T-cell (primary cell): ENCODE results near the gene MICALL2. TPM values are rescaled to one million over a fixed set of nuclear protein-coding genes. Genes with fewer than 3 reads are reported as not detected.

Experiments
- ATAC-seq, 4 experiments: fragments of 200-7000 bp in 3 of 4; fragments of 150-1000 bp in 1 of 4; cut with Tn5 transposase; replicated peaks in 1 of 4; 1 replicate in 3 of 4; 2 replicates in 1 of 4; pipeline ENCODE4 v1.10.0; 2021; ENCODE audit warnings: moderate library complexity in 3 of 4, mild to moderate bottlenecking in 2 of 4, moderate number of reproducible peaks in 1 of 4
- CTCF ChIA-PET, 2 donors: fragments of 300-600 bp; sonication (Branson Sonifier 250); formaldehyde crosslinking; loops; one replicate each; lab custom pipeline; 2022; ENCODE audit warnings: antibody characterized with exemption in 2 of 2; lab: Charles Lee
- POLR2A ChIA-PET, 2 donors: fragments of 300-600 bp; sonication (Branson Sonifier 250); formaldehyde crosslinking; loops; one replicate each; lab custom pipeline; 2022; ENCODE audit warnings: antibody characterized with exemption in 2 of 2; lab: Charles Lee
- DNase-seq, 35 experiments: peaks; one replicate each; pipeline versions ENCODE4 v3.0.0 to v3.0.0-alpha.2; 2013 to 2023
- H3K27ac ChIP-seq: one replicate; pipeline ENCODE4 v1.5.1; 2013; ENCODE audit warnings: low read length
- H3K27me3 ChIP-seq, 2 experiments: replicated peaks in 1 of 2; 1 replicate in 1 of 2; 2 replicates in 1 of 2; pipeline versions ENCODE4 v1.6.1 to v1.7.0; 2013; ENCODE audit warnings: low read length in 1 of 2, mixed read lengths in 1 of 2; ENCODE audit not compliant: control insufficient read depth in 2 of 2, insufficient read depth in 2 of 2; ENCODE audit errors: extremely low read depth in 1 of 2
- H3K36me3 ChIP-seq, 2 donors: 1 replicate in 1 of 2; 2 replicates in 1 of 2; pipeline versions ENCODE4 v1.6.1 to v1.7.0; 2013; ENCODE audit warnings: low read length in 1 of 2; ENCODE audit not compliant: control insufficient read depth in 2 of 2, insufficient read depth in 1 of 2; ENCODE audit errors: extremely low read depth in 1 of 2
- H3K4me1 ChIP-seq, 2 experiments: 1 replicate in 1 of 2; 2 replicates in 1 of 2; pipeline versions ENCODE4 v1.6.1 to v1.7.0; 2013; ENCODE audit warnings: low read length in 2 of 2, mixed read lengths in 1 of 2; ENCODE audit not compliant: insufficient read depth in 2 of 2, control insufficient read depth in 1 of 2; ENCODE audit errors: extremely low read depth in 1 of 2
- H3K4me3 ChIP-seq, 2 donors: 1 replicate in 1 of 2; 2 replicates in 1 of 2; pipeline versions ENCODE4 v1.5.1 to v1.7.0; 2013; ENCODE audit warnings: mild to moderate bottlenecking in 2 of 2, low read length in 1 of 2, moderate library complexity in 1 of 2; ENCODE audit not compliant: control insufficient read depth in 1 of 2; ENCODE audit errors: extremely low read depth in 1 of 2
- H3K9me3 ChIP-seq: 2 replicates; pipeline ENCODE4 v1.7.0; 2013
- H3K27ac Mint-ChIP-seq, 2 donors: one replicate each; pipeline ENCODE4 v1.8.0; 2020 to 2021; ENCODE audit warnings: mild to moderate bottlenecking in 2 of 2, mixed read lengths in 2 of 2
- H3K27me3 Mint-ChIP-seq, 2 donors: one replicate each; pipeline ENCODE4 v1.8.0; 2021 to 2022; ENCODE audit warnings: mixed read lengths in 2 of 2
- H3K36me3 Mint-ChIP-seq: one replicate; pipeline ENCODE4 v1.8.0; 2021; ENCODE audit warnings: mixed read lengths
- H3K4me1 Mint-ChIP-seq, 3 donors: one replicate each; pipeline ENCODE4 v1.8.0; 2020 to 2022; ENCODE audit warnings: mixed read lengths in 3 of 3, mild to moderate bottlenecking in 1 of 3
- H3K4me3 Mint-ChIP-seq, 3 donors: one replicate each; pipeline ENCODE4 v1.8.0; 2020 to 2022; ENCODE audit warnings: mild to moderate bottlenecking in 3 of 3, mixed read lengths in 3 of 3, moderate library complexity in 3 of 3
- H3K9me3 Mint-ChIP-seq, 3 donors: one replicate each; pipeline ENCODE4 v1.8.0; 2020 to 2022; ENCODE audit warnings: mixed read lengths in 3 of 3
- WGBS: methylation state at CpG from one replicate; pipeline ENCODE4 v1.1.5; 2013; ENCODE audit warnings: missing lambda C conversion rate; ENCODE audit not compliant: insufficient coverage; 5-methylcytosine and 5-hydroxymethylcytosine counted together
- total RNA-seq, 35 experiments: library from RNA in 6 of 35; stranded (reverse) in 6 of 35; fragments of 120-200 nt in 1 of 35; gene quantifications; one replicate each; pipeline versions ENCODE4 v1.2.1 to v1.2.4 and lab custom pipeline; 2013 to 2026

MICALL2 gene
- total RNA-seq, 5 donors from 2014 or later (not counting 1 experiment from before 2014, with no cell fraction given): 2.1 to 5.5 (median 3.2) TPM

GRCh38 chr7:1397491-1398327, 61.6 kb downstream of the MICALL2 start:
- H3K27me3 Mint-ChIP-seq: peaks cover 30 to 61% of the 10 kb centered on the region in 2 donors
- no peak overlapping the region for H3K4me3 ChIP-seq
- H3K27ac Mint-ChIP-seq: no peak overlapping the region
- DNase-seq: no peak
- no peaks in the 10 kb centered on the region for H3K4me1 ChIP-seq
- H3K27ac ChIP-seq: no peak overlapping the region
- H3K9me3 Mint-ChIP-seq: peaks cover 4 to 7% (median 5%) of the 10 kb centered on the region in 3 donors
- no peaks in the 10 kb centered on the region for H3K4me1 Mint-ChIP-seq
- H3K9me3 ChIP-seq: no peaks in the 10 kb centered on the region
- WGBS: 90% methylated on average over 5 of the region's 12 CpGs
- ChIA-PET CTCF (interaction anchor here in 1 of 2 donors (0.6 kb wide), 1 partner anchor 1035 kb away, joined by 4 read pairs; no protein-coding TSS in a partner anchor), POLR2A (no interaction called here)
- no peaks in the 10 kb centered on the region for H3K36me3 Mint-ChIP-seq
- H3K27me3 ChIP-seq: peaks cover 10 to 83% of the 10 kb centered on the region in 2 experiments
- no peaks in the 10 kb centered on the region for H3K36me3 ChIP-seq
- no peak overlapping the region for H3K4me3 Mint-ChIP-seq
- ATAC-seq: no peak

GRCh38 chr7:1396195-1396594, 63.1 kb downstream of the MICALL2 start:
- peaks cover 4 to 80% of the 10 kb centered on the region in 2 experiments for H3K27me3 ChIP-seq
- ChIA-PET POLR2A (no interaction called here), CTCF (no interaction called here)
- Mint-ChIP-seq H3K27ac (no peak overlapping the region), H3K27me3 (peaks cover 26 to 58% of the 10 kb centered on the region in 2 donors), H3K4me1 (no peaks in the 10 kb centered on the region), H3K4me3 (no peak overlapping the region), H3K36me3 (no peaks in the 10 kb centered on the region), H3K9me3 (peaks cover 0 to 4% (median 0%) of the 10 kb centered on the region in 3 donors)
- DNase-seq: no peak
- H3K36me3 ChIP-seq: no peaks in the 10 kb centered on the region
- H3K9me3 ChIP-seq: no peaks in the 10 kb centered on the region
- no peak overlapping the region for H3K4me3 ChIP-seq
- no peaks in the 10 kb centered on the region for H3K4me1 ChIP-seq
- H3K27ac ChIP-seq: no peak overlapping the region
- ATAC-seq: no peak
- 83% methylated on average over 6 of the region's 7 CpGs for WGBS

- POLR2A ChIA-PET: no interaction called here
- Mint-ChIP-seq H3K27me3 (peaks cover 22 to 53% of the 10 kb centered on the region in 2 donors), H3K36me3 (no peaks in the 10 kb centered on the region), H3K27ac (no peak overlapping the region), H3K9me3 (peaks cover 0 to 5% (median 0%) of the 10 kb centered on the region in 3 donors), H3K4me3 (no peak overlapping the region), H3K4me1 (no peaks in the 10 kb centered on the region)
- WGBS: 77% methylated on average over 28 of the region's 33 CpGs
- no peak overlapping the region for H3K27ac ChIP-seq
- no peak overlapping the region for H3K4me3 ChIP-seq
- no peaks in the 10 kb centered on the region for H3K36me3 ChIP-seq
- ATAC-seq: no peak
- CTCF ChIA-PET: no interaction called here
- DNase-seq: no peak
- no peaks in the 10 kb centered on the region for H3K9me3 ChIP-seq
- no peaks in the 10 kb centered on the region for H3K4me1 ChIP-seq
- H3K27me3 ChIP-seq: peaks cover 0 to 80% of the 10 kb centered on the region in 2 experiments
These were observed 63.8 kb downstream of the MICALL2 start for GRCh38 chr7:1395211-1396070.

- no peaks in the 10 kb centered on the region for H3K4me1 ChIP-seq
- H3K9me3 ChIP-seq: no peaks in the 10 kb centered on the region
- H3K4me1 Mint-ChIP-seq: no peaks in the 10 kb centered on the region
- no peak overlapping the region for H3K4me3 ChIP-seq
- DNase-seq (no peak), ATAC-seq (no peak)
- H3K36me3 Mint-ChIP-seq: no peaks in the 10 kb centered on the region
- H3K27me3 ChIP-seq: peaks cover 0 to 77% of the 10 kb centered on the region in 2 experiments
- H3K4me3 Mint-ChIP-seq: no peak overlapping the region
- POLR2A ChIA-PET: no interaction called here
- H3K27ac Mint-ChIP-seq: no peak overlapping the region
- peaks cover 0 to 5% (median 0%) of the 10 kb centered on the region in 3 donors for H3K9me3 Mint-ChIP-seq
- H3K27ac ChIP-seq: no peak overlapping the region
- 61% methylated on average over 2 of the region's 4 CpGs for WGBS
- CTCF ChIA-PET: no interaction called here
- H3K36me3 ChIP-seq: no peaks in the 10 kb centered on the region
- H3K27me3 Mint-ChIP-seq: peaks cover 25 to 46% of the 10 kb centered on the region in 2 donors
These were observed 64.9 kb downstream of the MICALL2 start for GRCh38 chr7:1394371-1394770.

- no peak overlapping the region for H3K4me3 Mint-ChIP-seq
- CTCF ChIA-PET: no interaction called here
- H3K4me1 Mint-ChIP-seq: no peaks in the 10 kb centered on the region
- Histone ChIP-seq H3K9me3 (no peaks in the 10 kb centered on the region), H3K4me1 (no peaks in the 10 kb centered on the region), H3K27me3 (peaks cover 0 to 75% of the 10 kb centered on the region in 2 experiments), H3K27ac (no peak overlapping the region), H3K36me3 (no peaks in the 10 kb centered on the region), H3K4me3 (no peak overlapping the region)
- H3K27ac Mint-ChIP-seq: no peak overlapping the region
- DNase-seq: no peak
- ATAC-seq: no peak
- peaks cover 0 to 5% (median 0%) of the 10 kb centered on the region in 3 donors for H3K9me3 Mint-ChIP-seq
- H3K36me3 Mint-ChIP-seq: no peaks in the 10 kb centered on the region
- peaks cover 26 to 42% of the 10 kb centered on the region in 2 donors for H3K27me3 Mint-ChIP-seq
- POLR2A ChIA-PET: no interaction called here
- 62% methylated on average over 2 of the region's 7 CpGs for WGBS
These were observed 65.8 kb downstream of the MICALL2 start for GRCh38 chr7:1393421-1393820.

- DNase-seq: no peak
- H3K4me1 ChIP-seq: no peaks in the 10 kb centered on the region
- Mint-ChIP-seq H3K4me3 (no peak overlapping the region), H3K36me3 (no peaks in the 10 kb centered on the region), H3K27me3 (peaks cover 21 to 37% of the 10 kb centered on the region in 2 donors), H3K27ac (no peak overlapping the region), H3K9me3 (peaks cover 0 to 5% (median 0%) of the 10 kb centered on the region in 3 donors), H3K4me1 (no peaks in the 10 kb centered on the region)
- no peak for ATAC-seq
- H3K4me3 ChIP-seq: no peak overlapping the region
- H3K36me3 ChIP-seq: no peaks in the 10 kb centered on the region
- H3K27me3 ChIP-seq: peaks cover 0 to 75% of the 10 kb centered on the region in 2 experiments
- no peaks in the 10 kb centered on the region for H3K9me3 ChIP-seq
- 81% methylated on average over 4 of the region's 4 CpGs for WGBS
- H3K27ac ChIP-seq: no peak overlapping the region
- POLR2A ChIA-PET: no interaction called here
- CTCF ChIA-PET: no interaction called here
These were observed 66.7 kb downstream of the MICALL2 start for GRCh38 chr7:1392556-1392955.
